H9 (cell line): Measurements from ENCODE around the gene SLC9A9. TPM values are rescaled to one million over a fixed set of nuclear protein-coding genes. Genes with fewer than 3 reads are reported as not detected.
A peak's percentile ranks its signal among the peaks of the same experiment; 100 is the strongest.

Source experiments
- DNase-seq: peaks from one replicate; pipeline ENCODE4 v3.0.0-alpha.2; 2017
- H2AFZ ChIP-seq: one replicate; pipeline ENCODE4 v1.6.1; 2013; ENCODE audit warnings: mild to moderate bottlenecking, low read length, control low read depth, moderate library complexity
- H2AK5ac ChIP-seq: 2 replicates; pipeline ENCODE4 v1.6.1; 2013; ENCODE audit warnings: low read length, control low read depth, mixed read lengths; ENCODE audit not compliant: insufficient read length
- H2BK120ac ChIP-seq: one replicate; pipeline ENCODE4 v1.6.1; 2013; ENCODE audit warnings: low read depth, mild to moderate bottlenecking, low read length, control low read depth, inconsistent platforms; ENCODE audit not compliant: poor library complexity, severe bottlenecking
- H2BK12ac ChIP-seq: 2 replicates; pipeline ENCODE4 v1.6.1; 2013; ENCODE audit warnings: low read length, control low read depth, mixed read lengths, low read depth; ENCODE audit not compliant: insufficient read length
- H2BK15ac ChIP-seq: 2 replicates; pipeline ENCODE4 v1.6.1; 2013; ENCODE audit warnings: low read depth, low read length, control low read depth
- H2BK20ac ChIP-seq: one replicate; pipeline ENCODE4 v1.6.1; 2013; ENCODE audit warnings: low read depth, mild to moderate bottlenecking, low read length, control low read depth, inconsistent platforms; ENCODE audit not compliant: poor library complexity, severe bottlenecking
- H2BK5ac ChIP-seq: 2 replicates; pipeline ENCODE4 v1.6.1; 2013; ENCODE audit warnings: low read length, control low read depth, mixed read lengths; ENCODE audit not compliant: insufficient read length
- H3K14ac ChIP-seq: 2 replicates; pipeline ENCODE4 v1.6.1; 2013; ENCODE audit warnings: low read length, control low read depth; ENCODE audit not compliant: insufficient read depth
- H3K18ac ChIP-seq: 2 replicates; pipeline ENCODE4 v1.6.1; 2013; ENCODE audit warnings: low read depth, mild to moderate bottlenecking, mixed read lengths, low read length, control low read depth; ENCODE audit not compliant: insufficient read length
- H3K23ac ChIP-seq: 2 replicates; pipeline ENCODE4 v1.6.1; 2013; ENCODE audit warnings: low read length, control low read depth, mixed read lengths, low read depth; ENCODE audit not compliant: insufficient read length
- H3K23me2 ChIP-seq: 2 replicates; pipeline ENCODE4 v1.6.1; 2013; ENCODE audit warnings: low read depth, mild to moderate bottlenecking, mixed read lengths, low read length, control low read depth; ENCODE audit not compliant: insufficient read length, poor library complexity, severe bottlenecking
- H3K27ac ChIP-seq: 2 replicates; pipeline ENCODE4 v1.5.1; 2013; ENCODE audit warnings: low read length, control low read depth, mixed read lengths, low read depth; ENCODE audit not compliant: insufficient read length
- H3K27me3 ChIP-seq: 2 replicates; pipeline ENCODE4 v1.6.1; 2013; ENCODE audit warnings: low read length, control low read depth, inconsistent platforms; ENCODE audit not compliant: insufficient read depth
- H3K4ac ChIP-seq: 2 replicates; pipeline ENCODE4 v1.6.1; 2013; ENCODE audit warnings: low read depth, mild to moderate bottlenecking, control low read depth, inconsistent platforms, low read length, moderate library complexity
- H3K4me1 ChIP-seq: 2 replicates; pipeline ENCODE4 v1.6.1; 2013; ENCODE audit warnings: low read length, control low read depth, inconsistent platforms; ENCODE audit not compliant: insufficient read depth
- H3K4me2 ChIP-seq: 2 replicates; pipeline ENCODE4 v1.6.1; 2013; ENCODE audit warnings: low read length, control low read depth, mixed read lengths; ENCODE audit not compliant: insufficient read length, insufficient read depth
- H3K56ac ChIP-seq: 2 replicates; pipeline ENCODE4 v1.6.1; 2013; ENCODE audit warnings: low read depth, mild to moderate bottlenecking, mixed read lengths, low read length, control low read depth; ENCODE audit not compliant: insufficient read length
- H3K79me1 ChIP-seq: 2 replicates; pipeline ENCODE4 v1.6.1; 2013; ENCODE audit warnings: low read depth, mild to moderate bottlenecking, moderate library complexity, low read length, control low read depth, inconsistent platforms; ENCODE audit not compliant: insufficient read depth, poor library complexity, severe bottlenecking
- H3K79me2 ChIP-seq: 2 replicates; pipeline ENCODE4 v1.6.1; 2013; ENCODE audit warnings: low read length, control low read depth, inconsistent platforms; ENCODE audit not compliant: insufficient read depth
- H3K9ac ChIP-seq: 2 replicates; pipeline ENCODE4 v1.6.1; 2013; ENCODE audit warnings: low read length, control low read depth, mixed read lengths; ENCODE audit not compliant: insufficient read length; ENCODE audit errors: extremely low read depth
- H3K9me3 ChIP-seq: one replicate; pipeline ENCODE4 v1.6.1; 2013; ENCODE audit warnings: low read depth, low read length, inconsistent platforms; ENCODE audit not compliant: control insufficient read depth
- H3T11ph ChIP-seq: one replicate; pipeline ENCODE4 v1.6.1; 2013; ENCODE audit warnings: mild to moderate bottlenecking, low read length, control low read depth, inconsistent platforms
- H4K20me1 ChIP-seq: one replicate; pipeline ENCODE4 v1.6.1; 2013; ENCODE audit not compliant: control insufficient read depth, insufficient read length, insufficient read depth
- H4K5ac ChIP-seq: 2 replicates; pipeline ENCODE4 v1.6.1; 2013; ENCODE audit warnings: low read depth, mild to moderate bottlenecking, mixed read lengths, low read length, control low read depth; ENCODE audit not compliant: insufficient read length
- H4K8ac ChIP-seq: replicated peaks from 2 replicates; pipeline ENCODE4 v1.6.1; 2013; ENCODE audit warnings: low read length, control low read depth, mixed read lengths, low read depth; ENCODE audit not compliant: insufficient read length
- H4K91ac ChIP-seq: 2 replicates; pipeline ENCODE4 v1.6.1; 2013; ENCODE audit warnings: low read depth, mild to moderate bottlenecking, moderate library complexity, mixed read lengths, low read length, control low read depth; ENCODE audit not compliant: insufficient read length
- H3K27ac Mint-ChIP-seq, 3 experiments: 2 replicates in 2 of 3; 3 replicates in 1 of 3; pipeline ENCODE4 v1.8.0; 2020 to 2021; ENCODE audit warnings: mixed read lengths in 3 of 3, mild to moderate bottlenecking in 1 of 3, moderate library complexity in 1 of 3
- H3K27me3 Mint-ChIP-seq: 2 replicates; pipeline ENCODE4 v1.8.0; 2021; ENCODE audit warnings: low read depth, mild to moderate bottlenecking, moderate library complexity, mixed read lengths
- H3K36me3 Mint-ChIP-seq, 3 experiments: 2 replicates in 2 of 3; 3 replicates in 1 of 3; pipeline ENCODE4 v1.8.0; 2020 to 2021; ENCODE audit warnings: low read depth in 3 of 3, mixed read lengths in 3 of 3; ENCODE audit not compliant: insufficient read depth in 1 of 3
- H3K4me1 Mint-ChIP-seq, 2 experiments: 2 replicates each; pipeline ENCODE4 v1.8.0; 2020; ENCODE audit warnings: mixed read lengths in 2 of 2
- H3K4me3 Mint-ChIP-seq, 2 experiments: 2 replicates in 1 of 2; 3 replicates in 1 of 2; pipeline ENCODE4 v1.8.0; 2020 to 2021; ENCODE audit warnings: mild to moderate bottlenecking in 2 of 2, mixed read lengths in 2 of 2, moderate library complexity in 1 of 2
- H3K9me3 Mint-ChIP-seq, 2 experiments: 2 replicates in 1 of 2; 3 replicates in 1 of 2; pipeline ENCODE4 v1.8.0; 2020; ENCODE audit warnings: mild to moderate bottlenecking in 2 of 2, mixed read lengths in 2 of 2, moderate library complexity in 1 of 2
- CTCF ChIP-seq: fragments of 200-600 bp; sonication (generic); conservative IDR thresholded peaks from 3 replicates; pipeline ENCODE4 v1.8.0; 2021; ENCODE audit warnings: antibody characterized with exemption, mild to moderate bottlenecking
- WGBS: extraction: QIAGEN DNeasy Blood & Tissue Kit; methylation state at CpG from one replicate; pipeline ENCODE4 v1.1.7; 2013; ENCODE audit warnings: missing lambda C conversion rate, low lambda C conversion rate, mixed read lengths; ENCODE audit not compliant: insufficient read length; ENCODE audit errors: extremely low coverage; 5-methylcytosine and 5-hydroxymethylcytosine counted together
- total RNA-seq: library from RNA; stranded (reverse); gene quantifications from 2 replicates; pipeline ENCODE4 v1.2.1, GENCODE V29; 2021

The SLC9A9 gene
- total RNA-seq, 1 experiment from 2014 or later, result 0.35 TPM

DNA sequence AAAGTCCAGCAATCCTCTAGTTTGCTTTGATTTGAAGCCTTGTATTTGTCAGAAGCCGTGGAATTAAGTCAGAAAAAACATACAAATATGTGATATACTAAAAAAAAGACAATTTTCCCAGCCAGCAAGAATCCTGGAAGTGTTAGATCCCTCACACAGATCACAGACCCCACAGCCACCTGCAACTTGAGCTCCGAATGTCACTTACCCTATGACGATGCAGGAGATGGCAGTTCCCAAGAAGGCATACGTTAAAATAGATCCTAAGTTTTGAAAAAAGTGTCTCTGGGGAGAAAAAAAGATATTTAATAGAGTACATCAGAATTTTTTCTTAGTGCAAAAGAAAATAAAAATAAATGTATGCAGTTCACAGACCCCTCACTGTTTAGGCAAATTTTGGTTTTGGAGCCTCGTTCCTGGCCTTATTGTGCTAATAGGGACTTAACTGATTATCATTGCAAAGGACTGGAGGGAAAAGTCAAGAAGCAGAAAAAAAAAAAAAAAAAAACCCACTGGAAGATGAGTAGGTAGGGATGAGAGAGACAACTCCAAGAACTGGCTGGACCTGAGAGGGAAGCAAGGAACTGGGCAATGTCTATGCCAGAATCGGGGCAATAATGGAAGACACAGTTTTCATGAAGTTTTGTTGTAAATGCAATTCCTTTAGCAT, 53.3 kb downstream of the SLC9A9 start:
- no CpG with 5 or more reads among the region's 6 CpGs for WGBS
- Mint-ChIP-seq H3K9me3 (peaks cover 16 to 21% of the 10 kb centered on the region in 2 experiments), H3K27me3 (peaks cover 1% of the 10 kb centered on the region; the same call in 1 of the 2 replicates), H3K27ac (peak overlapping the region; percentile 26 to 84 (median 36); a peak in 5 of 7 replicates), H3K36me3 (peaks cover 19% of the 10 kb centered on the region in 3 experiments), H3K4me1 (peaks cover 27 to 32% of the 10 kb centered on the region in 2 experiments), H3K4me3 (peak overlapping the region in 1 of 2 experiments; percentile 38; a peak in 1 of 5 replicates)
- Histone ChIP-seq H3K9me3 (no peaks in the 10 kb centered on the region), H4K20me1 (no peaks in the 10 kb centered on the region), H3K18ac (no peak overlapping the region), H3K56ac (no peak overlapping the region), H3K79me2 (no peaks in the 10 kb centered on the region), H4K5ac (no peak overlapping the region), H3K14ac (no peak overlapping the region), H2AK5ac (no peak overlapping the region), H2BK120ac (no peak overlapping the region), H2BK20ac (no peak overlapping the region), H2BK5ac (no peak overlapping the region), H3K9ac (no peak overlapping the region), H3T11ph (no peak overlapping the region), H3K4me1 (peaks cover 5% of the 10 kb centered on the region; the same call in 1 of the 2 replicates), H3K27ac (no peak overlapping the region), H3K4me2 (no peak overlapping the region), H3K23me2 (no peaks in the 10 kb centered on the region), H3K79me1 (no peaks in the 10 kb centered on the region), H4K8ac (no peak overlapping the region), H2BK15ac (no peak overlapping the region), H2AFZ (no peak overlapping the region), H3K27me3 (no peaks in the 10 kb centered on the region), H3K4ac (no peak overlapping the region), H3K23ac (no peak overlapping the region), H2BK12ac (no peak overlapping the region), H4K91ac (no peak overlapping the region)
- TF ChIP-seq CTCF, result no peak
- no peak for DNase-seq
